RWPE1 (cell line): ENCODE results near the gene SYNJ2.

Source experiments
- CTCF ChIA-PET: fragments of 350-600 bp; sonication (Branson Sonifier 250); formaldehyde crosslinking; extraction: SDS; loops from one replicate; lab custom pipeline; 2021; lab: Yijun Ruan, JAX
- POLR2A ChIA-PET: fragments of 400-600 bp; formaldehyde crosslinking; extraction: SDS; loops from one replicate; lab custom pipeline; 2020; ENCODE audit warnings: antibody characterized with exemption; ENCODE audit not compliant: low non-redundant PET; lab: Yijun Ruan, JAX
- DNase-seq: peaks from one replicate; pipeline ENCODE4 v3.0.0; 2012; ENCODE audit warnings: low spot score
- H3K27ac ChIP-seq: fragments of 450-650 bp; 2 replicates; pipeline ENCODE4 v1.5.1; 2017
- CTCF ChIP-seq: fragments of 450-650 bp; conservative IDR thresholded peaks from 2 replicates; pipeline ENCODE4 v1.5.1; 2017; ENCODE audit warnings: low read depth, mild to moderate bottlenecking

Gene SYNJ2

GRCh38 chr6:158048589-158048988, 66.9 kb downstream of the SYNJ2 start:
- TF ChIP-seq CTCF: no peak
- ChIA-PET CTCF (no interaction called here), POLR2A (no interaction called here)
- DNase-seq: no peak
- H3K27ac ChIP-seq: peak overlapping the region; percentile 48; the same call in 1 of the 2 replicates

GRCh38 chr6:158049055-158050028, 67.7 kb downstream of the SYNJ2 start:
- CTCF ChIA-PET: no interaction called here
- DNase-seq: peak; percentile 20
- peak overlapping the region; percentile 48 for H3K27ac ChIP-seq
- POLR2A ChIA-PET: no interaction called here
- no peak for TF ChIP-seq CTCF

GRCh38 chr6:158050107-158050735, 68.6 kb downstream of the SYNJ2 start:
- H3K27ac ChIP-seq: peak overlapping the region; percentile 48; the same call in 1 of the 2 replicates
- POLR2A ChIA-PET: interaction anchor here (0.6 kb wide), 1 partner anchor 27 kb away, joined by 7 read pairs; no protein-coding TSS in a partner anchor
- CTCF ChIA-PET: no interaction called here
- no peak for TF ChIP-seq CTCF
- no peak for DNase-seq

- ChIA-PET CTCF (no interaction called here), POLR2A (interaction anchor here (0.6 kb wide), 1 partner anchor 28 kb away, joined by 7 read pairs; no protein-coding TSS in a partner anchor)
- H3K27ac ChIP-seq: peak overlapping the region; percentile 17; the same call in 1 of the 2 replicates
- TF ChIP-seq CTCF: no peak
- no peak for DNase-seq
Measured at GRCh38 chr6:158050955-158051354, 69.3 kb downstream of the SYNJ2 start.

- ChIA-PET POLR2A (no interaction called here), CTCF (no interaction called here)
- TF ChIP-seq CTCF: no peak
- no peak overlapping the region for H3K27ac ChIP-seq
- DNase-seq: no peak
Measured at GRCh38 chr6:158051968-158052367, 70.3 kb downstream of the SYNJ2 start.
